HG03139 (cell line): Measurements from ENCODE around the gene PLEKHA5.
"Not testable (repeated sequence)": the region's sequence is repeated elsewhere in the genome, so short reads cannot be mapped to it uniquely, and the experiment has no call there.

Experiments used
- ATAC-seq: cut with Tn5 transposase; IDR thresholded peaks from one replicate; pipeline ENCODE4 v1.9.1; 2021; ENCODE audit not compliant: unreplicated experiment

Gene PLEKHA5

DNA sequence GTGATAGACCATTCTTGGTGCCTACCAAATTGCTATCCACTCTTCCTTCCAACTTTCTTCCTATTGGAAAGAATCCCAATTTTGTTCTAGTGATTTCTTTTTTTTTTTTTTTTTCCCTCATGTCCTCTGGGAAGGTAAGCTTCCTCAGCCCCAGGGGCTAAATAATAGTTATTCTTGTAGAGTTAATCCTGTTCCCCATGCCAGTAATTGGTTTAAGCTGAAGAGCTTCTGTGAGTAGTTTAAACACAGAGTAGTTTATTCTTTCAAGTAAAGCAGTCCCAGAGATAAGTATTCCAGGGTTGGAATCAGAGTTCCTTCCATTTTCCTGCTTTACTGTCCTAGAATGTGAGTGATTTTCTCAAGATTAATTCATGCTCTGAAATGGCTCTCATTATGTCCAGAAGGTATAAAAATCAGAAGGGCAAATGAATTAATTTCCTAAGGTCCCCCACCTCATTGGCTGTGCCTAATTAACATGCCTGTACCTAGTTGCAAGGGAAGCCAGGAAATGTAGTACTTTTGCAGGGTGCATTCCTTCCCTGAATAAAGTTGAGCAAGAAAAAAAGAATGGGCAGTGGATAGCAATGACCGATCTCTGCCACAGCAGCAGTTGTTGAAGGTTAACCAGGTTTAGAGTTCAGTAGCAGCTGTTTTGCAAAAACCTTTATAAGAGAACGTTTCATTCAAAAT is 97.8 kb downstream of the PLEKHA5 start:
- ATAC-seq, result no peak

DNA sequence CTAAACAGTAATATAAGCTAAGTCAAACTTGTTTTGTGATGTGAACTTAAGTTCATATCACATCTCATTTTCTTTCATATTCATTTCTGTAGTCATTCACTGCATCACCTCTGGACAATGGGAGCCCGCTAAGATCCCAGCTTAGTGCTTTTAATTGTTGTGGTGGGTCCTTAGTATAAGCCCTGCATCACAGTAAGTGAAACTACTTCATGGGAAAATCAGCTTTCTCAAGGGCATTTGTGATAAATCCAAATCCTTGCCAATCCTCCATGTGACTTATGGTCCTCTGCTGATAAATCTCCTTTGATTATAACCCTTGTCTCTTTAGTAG is 98.3 kb downstream of the PLEKHA5 start:
- no peak for ATAC-seq

DNA sequence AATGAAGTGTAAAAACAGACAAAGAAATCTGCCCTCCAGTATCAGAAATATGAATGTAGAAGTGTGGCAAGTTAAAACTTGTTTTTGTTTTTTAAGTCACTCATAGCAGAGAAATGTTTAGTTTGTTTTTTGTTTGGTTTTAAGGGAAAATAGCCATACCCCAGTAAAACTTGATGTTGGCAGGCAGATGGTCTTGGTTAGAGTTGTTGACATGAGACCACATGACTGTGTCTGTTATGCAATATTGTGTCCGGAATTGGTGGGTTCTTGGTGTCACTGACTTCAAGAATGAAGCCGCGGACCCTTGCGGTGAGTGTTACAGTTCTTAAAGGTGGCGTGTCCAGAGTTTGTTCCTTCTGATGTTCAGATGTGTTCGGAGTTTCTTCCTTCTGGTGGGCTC is 99.5 kb downstream of the PLEKHA5 start:
- not testable (repeated sequence) for ATAC-seq

DNA sequence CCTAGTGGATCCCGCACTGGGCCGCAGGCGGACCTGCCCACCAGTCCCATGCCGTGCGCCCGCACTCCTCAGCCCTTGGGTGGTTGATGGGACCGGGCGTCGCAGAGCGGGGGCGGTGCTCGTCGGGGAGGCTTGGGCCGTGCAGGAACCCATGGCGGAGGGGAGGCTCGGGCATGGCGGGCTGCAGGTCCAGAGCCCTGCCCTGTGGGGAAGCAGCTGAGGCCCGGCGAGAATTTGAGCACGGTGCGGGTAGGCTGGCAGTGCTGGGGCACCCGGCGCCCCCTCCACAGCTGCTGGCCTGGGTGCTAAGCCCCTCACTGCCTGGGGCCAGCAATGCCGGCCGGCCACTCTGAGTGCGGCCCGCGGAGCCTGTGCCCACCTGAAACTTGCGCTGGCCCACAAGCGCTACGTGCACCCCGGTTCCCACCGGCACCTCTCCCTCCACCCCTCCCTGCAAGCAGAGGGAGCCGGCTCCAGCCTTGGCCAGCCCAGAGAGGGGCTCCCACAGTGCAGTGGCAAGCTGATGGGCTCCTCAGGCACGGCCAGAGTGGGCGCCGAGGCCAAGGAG is 100.8 kb downstream of the PLEKHA5 start:
- ATAC-seq, result no peak

DNA sequence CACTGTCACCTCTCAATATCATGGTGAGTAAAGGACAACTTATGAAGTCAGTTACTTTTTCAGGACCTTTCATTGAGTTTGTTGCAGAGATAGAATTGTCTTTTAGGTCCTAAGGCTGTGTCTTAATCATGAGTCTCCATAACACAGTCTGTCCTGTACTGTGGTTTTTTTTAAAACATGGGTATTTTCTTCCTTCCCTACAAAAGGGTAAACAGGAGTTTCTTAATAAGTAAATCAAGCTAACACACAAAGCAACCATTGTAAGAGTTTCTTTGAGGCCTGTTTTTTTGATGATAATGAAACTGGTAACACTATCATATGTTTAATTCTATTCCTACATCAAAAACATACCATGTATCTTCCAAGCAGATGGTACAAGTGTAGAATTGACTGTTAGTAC is 101.4 kb downstream of the PLEKHA5 start:
- no peak for ATAC-seq

DNA sequence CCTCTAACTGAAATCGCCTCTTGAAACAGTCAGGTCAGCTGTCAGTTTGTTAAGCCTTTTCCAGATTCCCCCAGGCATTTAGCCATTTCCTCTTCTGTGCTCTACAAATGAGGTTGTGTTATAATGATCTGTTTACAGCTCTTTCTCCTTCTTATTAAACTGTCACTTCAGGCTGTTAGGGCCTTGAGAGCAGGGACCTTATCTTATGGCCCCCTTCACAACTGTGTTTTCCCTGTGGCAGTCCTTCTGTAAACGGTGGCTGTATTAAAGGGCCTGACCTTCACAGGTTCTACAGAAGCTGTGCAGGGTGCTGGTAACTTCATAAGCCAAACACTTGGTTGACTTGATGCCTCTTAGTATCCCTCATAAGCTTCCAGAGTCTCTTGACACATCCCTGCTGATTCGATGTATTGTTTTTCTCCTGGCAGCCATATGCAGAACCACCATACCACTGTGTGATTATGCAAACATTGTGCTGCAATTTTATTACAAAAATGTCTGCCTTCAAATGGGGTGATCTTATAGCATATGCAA is 104.7 kb downstream of the PLEKHA5 start:
- ATAC-seq, result no peak

DNA sequence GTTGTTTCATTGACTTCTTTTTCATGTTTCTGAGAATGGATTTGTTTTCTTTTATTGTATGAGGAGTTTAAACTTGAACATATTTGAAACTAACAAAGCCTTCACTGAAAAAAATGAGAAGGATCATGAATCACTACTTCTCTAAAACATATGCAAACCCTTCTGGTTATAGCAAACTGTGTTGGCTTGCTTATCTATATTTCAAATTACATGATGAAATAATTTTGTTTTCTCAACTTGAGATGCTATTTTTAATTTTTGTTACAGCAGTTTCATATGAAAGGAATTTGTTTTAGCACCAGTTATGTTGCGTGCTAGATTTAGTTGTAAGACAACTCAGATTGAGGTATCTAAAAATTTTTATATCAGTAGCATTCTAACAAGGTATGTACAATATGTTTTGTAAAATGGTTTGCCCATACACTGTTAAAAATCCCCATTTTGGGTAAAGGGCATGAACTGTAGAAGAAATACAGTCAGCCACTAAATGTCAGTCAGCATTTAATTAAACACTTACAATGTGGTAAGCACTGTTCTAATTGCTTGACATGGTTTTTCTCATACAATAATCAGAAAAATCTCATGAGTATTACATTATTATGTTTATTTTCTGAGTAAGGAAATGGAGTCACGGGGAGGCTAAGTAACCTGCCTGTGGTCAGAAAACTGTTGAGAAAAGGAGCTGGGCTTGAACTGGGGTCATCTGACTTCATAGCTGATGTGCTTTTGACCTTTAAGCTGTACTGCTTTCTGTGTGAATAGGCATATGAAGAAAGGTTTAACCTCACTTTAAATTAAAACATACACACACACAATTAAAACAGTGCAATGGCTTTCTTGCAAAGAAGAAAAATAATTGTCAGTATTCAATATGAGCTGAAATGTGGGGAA is 105.7 kb downstream of the PLEKHA5 start:
- ATAC-seq, result no peak

DNA sequence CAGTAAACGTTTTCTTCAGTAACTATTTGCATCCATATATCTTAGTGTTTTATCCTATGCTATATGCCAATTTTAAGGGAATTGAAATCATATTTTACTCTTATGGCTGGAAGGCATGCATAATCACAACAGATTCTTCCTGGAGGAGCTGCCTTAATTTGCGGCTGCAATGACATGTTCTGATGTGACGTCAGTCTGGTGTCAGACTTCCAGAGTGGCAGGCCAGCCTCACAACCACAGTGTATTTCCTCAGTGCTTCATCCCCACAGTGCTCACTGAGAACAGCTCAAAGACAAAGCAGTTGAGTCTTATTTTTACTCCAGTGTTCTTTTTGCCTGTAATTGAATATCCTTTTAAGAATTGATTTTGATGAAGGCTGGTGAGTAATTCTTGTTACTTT is 107.1 kb downstream of the PLEKHA5 start:
- ATAC-seq, result no peak

DNA sequence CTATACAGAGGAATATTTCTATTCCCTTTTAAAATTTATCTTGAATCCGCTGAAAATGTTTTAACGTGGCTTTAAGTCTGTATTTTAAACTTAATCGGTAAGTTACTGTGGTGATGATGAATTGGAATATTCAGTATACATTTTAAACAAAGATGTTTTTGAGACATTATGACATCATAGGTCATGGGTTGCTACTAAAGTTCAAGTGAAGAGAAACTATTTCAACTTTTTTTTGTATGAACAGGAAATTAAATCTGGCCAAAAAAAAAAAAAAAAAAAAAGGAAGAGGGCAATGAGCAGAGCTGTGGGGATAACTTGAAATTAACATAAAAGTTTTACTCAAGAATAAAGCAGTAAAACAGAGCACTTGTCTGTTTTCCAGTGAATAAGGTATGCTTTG is 109.0 kb downstream of the PLEKHA5 start:
- ATAC-seq, result no peak

DNA sequence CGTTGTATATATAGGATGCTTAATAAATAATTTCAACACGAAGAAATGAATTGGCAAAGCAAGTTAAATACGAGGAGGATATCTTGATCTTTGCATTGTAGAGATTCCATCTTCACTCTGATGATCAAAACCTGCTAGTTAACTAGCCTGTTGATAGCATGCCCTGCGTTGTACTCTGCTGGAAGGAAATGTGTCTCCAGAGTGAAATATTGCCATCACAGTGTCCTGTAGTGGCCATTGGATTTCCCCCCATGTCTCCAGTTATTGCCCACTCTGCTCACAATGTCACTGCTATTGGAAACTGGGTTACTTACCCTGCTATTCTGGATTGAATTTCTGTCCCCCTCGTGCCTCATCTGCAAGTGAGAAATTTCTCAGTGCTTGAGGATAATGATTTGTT is 109.6 kb downstream of the PLEKHA5 start:
- ATAC-seq, result no peak

DNA sequence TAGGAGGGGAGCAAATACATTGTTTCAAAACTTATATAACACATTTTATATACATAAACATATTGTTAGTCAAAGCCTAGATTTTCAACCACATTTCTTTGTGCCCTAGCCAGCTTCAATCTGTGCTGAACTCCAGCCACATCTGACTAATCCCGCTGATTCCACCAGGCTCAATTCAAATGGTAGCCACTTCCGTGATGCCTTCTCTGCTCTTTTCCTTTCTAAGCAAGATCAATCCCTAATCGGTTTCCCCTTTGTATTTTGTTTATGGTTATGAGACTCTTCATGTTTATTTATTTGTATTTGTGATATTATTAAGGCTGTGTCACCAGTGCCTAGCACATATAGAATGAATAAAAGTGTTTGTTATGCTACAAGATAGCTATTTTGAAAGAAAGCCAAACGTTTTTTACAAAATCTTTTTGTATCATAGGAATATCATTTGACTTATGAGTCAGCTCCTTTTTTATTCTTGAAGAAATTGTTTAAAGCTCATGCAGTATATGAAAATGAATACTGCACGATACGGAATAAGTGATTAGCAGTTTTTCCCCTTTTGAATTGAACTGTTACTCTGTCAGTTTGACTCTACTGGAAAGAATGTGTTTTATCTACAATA is 110.2 kb downstream of the PLEKHA5 start:
- no peak for ATAC-seq

DNA sequence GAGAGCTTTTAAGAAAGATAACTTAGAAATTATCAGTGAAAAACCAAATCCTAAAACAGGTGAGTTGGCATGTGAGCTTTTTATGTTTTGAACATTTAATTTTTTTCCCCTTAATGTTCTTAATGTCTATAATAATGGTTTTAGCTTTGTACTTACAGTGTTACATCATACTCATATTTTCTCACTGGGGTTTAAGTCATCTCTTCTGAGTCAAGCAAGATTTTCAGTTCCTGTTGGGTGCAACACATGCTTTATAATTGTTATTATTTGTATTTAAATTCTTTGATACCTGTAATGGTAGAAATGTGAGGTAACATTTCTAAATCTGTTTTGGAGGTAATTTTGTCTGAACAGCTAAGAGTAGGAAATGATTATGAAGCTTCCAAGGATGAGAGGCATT is 113.0 kb downstream of the PLEKHA5 start:
- no peak for ATAC-seq

DNA sequence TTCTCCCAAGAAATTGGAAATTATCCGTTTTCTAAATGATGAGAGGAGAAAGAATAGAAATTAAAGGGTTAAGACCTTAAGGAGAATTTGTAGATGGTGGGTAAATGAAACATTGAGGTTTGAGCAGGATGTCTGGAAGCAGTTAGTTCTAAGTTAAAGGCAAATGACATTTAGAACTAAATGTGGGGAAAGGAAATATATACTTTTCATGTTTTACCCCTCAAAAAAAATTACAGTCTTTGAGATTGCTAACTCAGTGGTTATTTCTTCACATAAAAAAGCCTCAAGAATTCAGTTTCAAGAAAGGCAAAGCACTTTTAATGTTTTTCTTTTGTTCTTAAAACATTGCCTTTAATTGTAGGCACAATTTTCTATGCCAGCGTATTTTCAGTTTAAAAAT is 114.0 kb downstream of the PLEKHA5 start:
- ATAC-seq, result no peak

DNA sequence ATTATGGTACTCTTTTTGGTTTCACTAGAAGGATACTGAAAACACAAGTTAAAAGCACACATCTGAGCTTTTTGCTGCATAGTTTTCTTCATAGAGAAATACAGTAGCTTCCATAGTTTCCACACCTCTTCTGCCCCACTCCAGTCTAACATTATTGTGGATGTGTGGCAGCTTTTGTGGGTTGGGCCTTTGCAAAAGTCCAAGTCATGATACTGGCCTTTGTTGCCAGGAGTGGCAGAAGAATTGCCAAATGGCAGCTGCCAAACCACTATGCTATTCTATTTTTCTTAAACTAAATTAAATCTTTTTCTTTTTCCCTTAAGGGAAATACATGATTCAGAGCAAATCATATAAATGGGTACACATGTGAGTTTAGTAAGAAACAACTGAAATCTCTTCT is 114.8 kb downstream of the PLEKHA5 start:
- ATAC-seq, result no peak

DNA sequence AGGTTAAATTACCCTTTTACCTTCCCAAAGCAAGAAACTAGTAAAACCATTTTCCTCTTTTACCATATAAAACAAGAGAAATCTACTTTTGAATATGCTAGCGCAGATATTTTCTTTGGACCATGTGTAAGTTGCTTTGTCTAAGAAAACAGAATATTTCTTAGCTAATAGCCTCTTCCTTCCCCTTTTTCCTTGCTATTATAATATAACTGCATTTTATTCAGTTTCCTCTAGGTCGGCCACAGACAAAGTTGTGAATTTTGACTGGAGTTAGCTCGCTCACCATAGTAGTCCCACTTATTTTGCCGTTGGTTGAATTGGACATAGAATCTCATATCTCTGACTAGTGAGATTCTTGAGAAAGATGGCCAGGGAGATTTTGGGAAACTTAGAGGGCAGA is 115.6 kb downstream of the PLEKHA5 start:
- no peak for ATAC-seq

DNA sequence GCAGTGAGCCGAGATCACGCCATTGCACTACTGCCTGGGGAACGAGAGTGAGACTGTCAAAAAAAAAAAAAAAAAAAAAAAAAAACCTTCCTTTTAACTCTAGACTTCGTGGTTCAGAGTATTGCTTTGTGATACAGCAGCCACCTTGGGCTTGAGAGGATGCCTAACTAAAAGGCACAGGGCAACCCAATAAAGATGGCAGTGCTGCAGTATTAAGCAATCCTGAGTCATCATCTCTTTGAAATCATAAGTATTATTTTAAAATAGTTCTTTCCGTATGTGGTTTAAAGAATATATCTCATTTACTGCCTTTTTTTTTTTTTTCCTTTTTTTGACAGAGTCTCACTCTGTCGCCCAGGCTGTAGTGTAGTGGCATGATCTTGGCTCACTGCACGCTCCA is 116.1 kb downstream of the PLEKHA5 start:
- no peak for ATAC-seq

DNA sequence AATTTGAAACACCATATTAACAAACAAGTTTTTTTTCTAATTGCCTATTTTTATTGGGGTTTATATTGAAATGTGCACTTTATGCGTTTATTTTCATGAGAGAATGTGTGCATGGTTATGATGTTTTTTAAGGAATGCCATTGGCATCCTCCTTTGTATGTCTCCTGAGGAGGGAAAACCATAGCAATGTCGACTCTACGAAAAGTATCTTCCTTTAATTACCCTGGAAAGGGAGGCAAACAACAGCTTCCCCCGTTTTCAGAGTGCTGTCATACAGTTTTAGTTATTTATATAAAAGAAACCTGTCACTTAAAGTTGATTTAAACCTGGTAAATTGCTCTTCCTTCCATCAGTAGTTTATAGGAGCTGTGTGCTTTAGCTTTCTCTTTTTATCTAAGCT is 117.4 kb downstream of the PLEKHA5 start:
- ATAC-seq, result no peak

DNA sequence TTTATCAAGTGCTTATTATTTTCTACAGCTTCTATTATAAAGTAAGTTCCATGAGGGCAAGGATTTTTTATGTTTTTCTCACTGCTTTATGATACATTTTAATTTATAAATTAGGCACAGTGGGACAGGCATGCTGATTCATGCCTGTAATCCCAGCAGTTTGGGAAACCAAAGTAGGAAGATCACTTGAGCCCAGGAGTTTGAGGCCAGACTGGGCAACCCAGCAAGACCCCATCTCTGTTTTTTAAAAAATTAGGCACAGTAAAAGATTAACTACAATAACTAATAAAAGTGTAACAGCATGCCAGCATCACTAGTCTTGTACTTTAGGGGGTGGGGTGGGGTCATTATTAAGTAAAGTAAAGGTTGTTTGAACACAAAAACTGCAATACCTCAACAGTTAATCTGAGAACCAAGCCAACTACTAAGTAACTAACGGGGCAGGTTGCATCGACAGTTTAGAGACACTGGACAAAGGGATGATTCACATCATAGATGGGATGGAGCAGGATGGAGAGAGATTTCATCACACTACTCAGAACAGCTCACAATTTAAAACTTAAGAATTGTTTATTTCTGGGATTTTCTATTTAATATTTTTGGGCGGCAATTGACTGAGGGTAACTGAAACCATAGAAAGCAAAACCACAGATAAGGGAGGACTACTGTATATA is 119.5 kb downstream of the PLEKHA5 start:
- ATAC-seq, result no peak

DNA sequence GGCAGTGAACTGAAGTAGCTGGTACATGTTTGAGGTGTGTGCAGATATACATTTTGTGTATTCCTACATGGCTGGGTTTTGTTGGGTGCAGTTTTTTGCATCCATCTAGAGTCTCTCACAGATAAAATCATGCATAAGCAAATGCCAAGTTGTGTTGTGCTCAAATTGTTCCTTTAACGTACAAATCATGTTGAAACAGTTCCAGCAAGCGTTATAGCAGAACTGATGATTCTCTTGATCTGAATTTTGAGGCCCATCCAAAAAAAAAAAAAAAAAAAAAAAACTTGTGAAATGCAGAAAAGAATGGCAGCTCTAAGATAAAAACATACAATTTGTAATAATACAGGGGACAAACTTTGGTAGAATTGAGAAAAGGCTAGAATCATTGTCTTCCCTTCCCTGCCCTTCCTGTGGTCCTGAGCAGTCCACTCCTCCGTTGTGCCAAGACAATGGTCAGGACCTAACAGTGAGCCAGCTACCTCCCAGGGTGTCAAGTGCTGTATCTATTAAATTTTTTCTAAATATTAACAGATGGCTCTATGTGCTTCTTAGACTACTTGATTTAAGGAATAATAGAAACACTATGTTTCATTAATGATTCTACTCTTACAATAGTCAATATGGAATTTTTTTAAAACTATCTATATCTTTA is 122.1 kb downstream of the PLEKHA5 start:
- ATAC-seq, result no peak

DNA sequence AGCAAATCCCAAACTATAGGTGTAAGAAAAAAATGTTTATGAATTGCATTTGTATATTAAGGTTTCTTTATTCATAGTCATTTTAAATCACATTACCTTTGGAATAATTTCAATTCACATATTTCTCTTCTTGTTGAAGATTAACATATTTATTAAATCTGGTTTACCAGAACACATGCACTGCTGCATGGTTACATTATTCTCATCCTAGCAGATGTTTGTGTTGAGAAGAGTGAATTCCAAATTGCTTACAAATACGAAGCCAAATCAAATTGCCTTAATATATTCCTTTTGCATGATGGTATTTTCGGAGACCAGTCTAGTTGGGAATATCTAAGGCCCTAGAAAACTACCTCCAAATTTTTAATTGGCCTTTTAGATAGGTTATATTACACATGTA is 130.6 kb downstream of the PLEKHA5 start:
- no peak for ATAC-seq

DNA sequence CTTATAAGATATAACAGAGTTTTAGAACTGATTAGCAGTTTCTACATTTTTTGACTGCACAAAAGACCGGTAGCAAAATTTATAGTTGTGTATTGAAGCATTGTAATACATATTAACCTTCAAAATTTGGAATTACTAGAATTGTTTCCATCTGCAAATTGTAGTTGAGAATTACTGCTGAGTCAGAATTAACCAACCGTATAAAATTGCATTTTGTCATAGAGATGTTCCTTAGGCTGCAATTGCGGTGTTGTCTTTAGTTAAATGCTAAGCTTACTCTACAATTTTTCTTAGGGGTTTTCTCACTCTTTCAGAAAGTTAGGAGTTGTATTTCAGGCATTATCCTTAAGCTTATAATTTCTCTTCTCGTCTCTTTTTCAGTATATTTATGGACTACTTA is 132.2 kb downstream of the PLEKHA5 start:
- no peak for ATAC-seq
